ENCODE results near the gene UBA1.

The UBA1 gene

DNA sequence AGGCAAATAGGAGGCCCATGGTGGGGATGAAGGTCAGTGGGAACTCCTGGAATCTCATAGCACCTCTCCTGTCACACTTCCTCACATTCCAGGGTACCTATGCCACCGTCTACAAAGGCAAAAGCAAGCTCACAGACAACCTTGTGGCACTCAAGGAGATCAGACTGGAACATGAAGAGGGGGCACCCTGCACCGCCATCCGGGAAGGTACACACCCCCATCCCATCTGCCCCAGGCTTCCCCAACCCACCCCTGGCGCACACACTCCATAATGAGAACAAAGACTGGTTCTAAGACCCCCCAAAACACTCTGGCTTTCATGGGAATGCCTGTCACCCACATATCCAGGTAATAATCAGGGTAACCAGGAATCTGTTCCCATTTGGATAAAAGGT is 31.3 kb downstream of the UBA1 start:
- in situ Hi-C loops (cut with MboI; ENCODE audit: low sequenced_read_pairs) = loop anchor here (25.0 kb wide), 1 partner anchor 287 kb away; no protein-coding TSS in a partner anchor

DNA sequence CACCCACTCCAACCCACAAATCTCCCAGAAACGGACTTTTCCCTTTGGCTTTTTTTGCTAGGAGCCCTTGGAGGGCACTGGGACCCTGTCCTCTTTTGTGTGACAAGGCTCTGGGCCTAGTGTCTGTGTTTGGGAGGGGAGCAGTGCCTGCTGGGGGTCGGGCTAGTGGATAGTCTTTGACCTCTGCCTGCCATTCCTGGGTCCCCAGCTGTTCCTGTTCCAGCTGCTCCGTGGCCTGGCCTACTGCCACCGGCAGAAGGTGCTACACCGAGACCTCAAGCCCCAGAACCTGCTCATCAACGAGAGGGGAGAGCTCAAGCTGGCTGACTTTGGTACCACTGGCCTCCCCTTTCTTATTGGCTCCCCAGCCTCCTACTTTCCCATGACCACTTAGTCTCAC is 32.4 kb downstream of the UBA1 start:
- in situ Hi-C loops (cut with MboI; ENCODE audit: low sequenced_read_pairs) = no loop called here

DNA sequence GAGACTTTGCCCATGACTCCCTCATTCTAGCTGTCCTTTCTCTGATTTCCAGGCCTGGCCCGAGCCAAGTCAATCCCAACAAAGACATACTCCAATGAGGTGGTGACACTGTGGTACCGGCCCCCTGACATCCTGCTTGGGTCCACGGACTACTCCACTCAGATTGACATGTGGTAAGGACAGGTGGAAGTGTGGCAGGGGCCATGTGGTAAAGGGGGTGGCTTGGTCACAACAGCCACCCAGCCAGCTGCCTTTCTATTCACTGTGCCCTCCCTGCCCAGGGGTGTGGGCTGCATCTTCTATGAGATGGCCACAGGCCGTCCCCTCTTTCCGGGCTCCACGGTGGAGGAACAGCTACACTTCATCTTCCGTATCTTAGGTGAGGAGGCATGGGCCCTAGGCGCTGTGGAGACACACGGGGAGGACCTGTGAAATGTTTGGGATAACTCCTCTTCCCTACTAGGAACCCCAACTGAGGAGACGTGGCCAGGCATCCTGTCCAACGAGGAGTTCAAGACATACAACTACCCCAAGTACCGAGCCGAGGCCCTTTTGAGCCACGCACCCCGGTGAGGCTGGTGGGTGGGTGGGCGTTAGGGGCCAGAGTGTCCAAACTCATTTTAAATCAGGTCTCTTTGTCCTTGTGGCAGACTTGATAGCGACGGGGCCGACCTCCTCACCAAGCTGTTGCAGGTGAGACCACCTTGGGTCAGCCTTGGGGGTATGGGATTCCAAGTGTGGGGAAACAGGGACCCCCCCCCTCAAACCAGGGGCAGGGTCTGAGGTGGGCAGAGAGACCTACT is 33.1 kb downstream of the UBA1 start:
- in situ Hi-C loops (cut with MboI; ENCODE audit: low sequenced_read_pairs) = no loop called here

DNA sequence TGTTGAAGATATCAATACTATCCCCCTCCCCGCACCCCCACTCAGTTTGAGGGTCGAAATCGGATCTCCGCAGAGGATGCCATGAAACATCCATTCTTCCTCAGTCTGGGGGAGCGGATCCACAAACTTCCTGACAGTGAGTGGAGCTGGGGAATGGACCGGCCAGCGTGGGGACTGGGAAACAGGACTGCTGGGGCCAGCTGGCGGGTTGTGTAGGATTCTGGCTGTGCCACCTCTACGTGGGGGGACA is 33.6 kb downstream of the UBA1 start:
- in situ Hi-C loops (cut with MboI; ENCODE audit: low sequenced_read_pairs) = no loop called here

DNA sequence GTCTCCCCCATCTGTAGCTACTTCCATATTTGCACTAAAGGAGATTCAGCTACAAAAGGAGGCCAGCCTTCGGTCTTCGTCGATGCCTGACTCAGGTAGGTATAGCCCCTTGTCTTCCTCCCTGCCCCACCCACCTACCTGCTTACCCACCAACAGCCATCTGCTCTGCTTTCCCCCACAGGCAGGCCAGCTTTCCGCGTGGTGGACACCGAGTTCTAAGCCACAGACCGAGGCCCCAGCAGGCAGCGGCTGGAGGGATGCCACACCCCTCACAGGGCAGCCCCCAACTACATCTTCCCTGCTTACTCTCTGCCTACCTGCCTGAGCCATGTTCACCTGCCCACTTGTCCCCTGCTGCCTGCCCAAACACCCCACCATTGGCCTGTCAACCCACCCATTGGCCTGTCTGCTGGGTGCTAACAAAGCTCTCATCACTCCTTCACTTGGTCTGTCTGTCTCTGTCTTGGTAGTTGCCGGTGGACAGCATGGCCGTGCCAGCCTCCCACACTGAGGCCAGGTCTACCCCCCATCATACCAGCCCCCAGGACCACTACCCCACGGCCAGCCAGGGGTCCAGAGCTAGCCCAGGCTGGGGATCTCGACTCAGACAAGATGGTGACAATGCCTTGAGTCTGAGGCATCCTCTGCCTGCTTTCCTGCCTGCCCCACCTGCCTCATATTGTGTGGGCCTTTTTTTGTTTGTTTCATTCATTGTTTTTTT is 35.1 kb downstream of the UBA1 start:
- in situ Hi-C loops (cut with MboI; ENCODE audit: low sequenced_read_pairs) = no loop called here

DNA sequence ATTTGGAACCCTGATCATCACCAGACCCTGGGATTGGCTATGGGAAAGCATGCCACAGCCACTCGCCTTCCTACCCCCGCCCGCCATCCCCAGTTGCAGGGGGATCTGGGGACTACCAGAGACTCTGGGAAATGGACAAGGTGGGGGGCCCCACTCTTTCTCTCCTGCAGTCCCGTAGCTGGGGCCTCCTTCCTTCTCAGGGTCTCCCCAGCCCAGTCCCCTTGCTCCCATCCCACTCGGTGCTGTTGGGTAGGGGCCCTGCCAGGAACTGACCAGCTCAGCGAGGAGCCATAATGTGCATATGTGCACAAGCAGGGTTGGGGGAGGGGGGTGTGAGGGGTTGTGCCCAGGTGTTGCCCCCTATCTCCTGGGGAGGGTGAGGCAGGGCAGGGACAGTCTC is 35.8 kb downstream of the UBA1 start:
- in situ Hi-C loops (cut with MboI; ENCODE audit: low sequenced_read_pairs) = no loop called here

DNA sequence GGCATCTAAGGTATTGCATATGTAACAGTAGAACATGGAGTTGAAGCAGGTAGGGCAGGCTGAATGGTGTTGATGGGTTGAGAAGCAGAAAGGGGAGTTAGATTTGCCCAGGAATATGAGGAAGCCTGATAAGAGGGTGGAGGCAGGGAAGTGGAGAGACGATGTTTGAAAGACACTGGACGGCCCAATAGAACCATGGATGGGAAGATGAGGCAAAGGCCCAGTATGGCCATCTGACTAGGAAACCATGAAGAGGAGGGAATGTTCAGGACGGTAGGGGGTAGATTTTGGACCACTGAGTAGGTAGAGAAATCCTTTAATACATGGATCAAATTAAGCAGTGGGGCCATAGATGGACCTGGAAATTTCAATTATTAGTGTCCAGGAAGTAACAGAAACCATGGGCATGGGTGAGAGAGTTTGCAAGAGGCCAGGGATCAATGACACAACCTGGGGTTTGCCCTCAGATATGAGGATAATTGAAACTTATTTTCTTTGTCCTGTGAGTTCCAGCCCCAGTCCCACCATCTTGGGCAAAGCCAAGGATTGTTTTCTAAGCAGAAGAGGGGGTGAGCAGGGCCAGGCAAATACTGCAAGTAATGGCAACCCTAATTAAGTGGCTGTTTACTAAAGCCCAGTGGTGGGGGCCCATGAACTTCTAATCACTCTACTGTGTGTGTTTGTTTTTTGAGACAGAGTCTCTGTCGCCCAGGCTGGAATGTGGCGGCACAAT is 36.7 kb downstream of the UBA1 start:
- in situ Hi-C loops (cut with MboI; ENCODE audit: low sequenced_read_pairs) = no loop called here

DNA sequence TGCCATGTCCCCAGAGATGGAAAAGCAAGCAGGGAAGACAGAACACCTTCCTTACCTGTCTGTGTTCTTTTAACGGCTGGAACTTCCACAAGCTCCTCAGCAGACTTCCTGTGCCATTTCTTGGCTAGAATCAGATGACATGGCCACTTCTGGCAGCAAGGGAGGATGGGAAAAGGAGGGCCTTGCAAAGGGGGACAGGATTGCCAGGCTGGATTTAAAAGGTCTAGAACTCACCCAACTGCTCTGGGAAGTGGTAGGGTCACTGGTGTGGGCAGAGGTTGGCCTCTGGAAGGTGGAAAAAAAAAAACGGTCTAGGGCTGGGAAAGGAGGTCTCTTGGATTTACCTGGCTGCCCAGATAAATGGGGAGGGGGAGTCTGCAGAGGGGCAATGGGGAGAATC is 37.5 kb downstream of the UBA1 start:
- in situ Hi-C loops (cut with MboI; ENCODE audit: low sequenced_read_pairs) = no loop called here

DNA sequence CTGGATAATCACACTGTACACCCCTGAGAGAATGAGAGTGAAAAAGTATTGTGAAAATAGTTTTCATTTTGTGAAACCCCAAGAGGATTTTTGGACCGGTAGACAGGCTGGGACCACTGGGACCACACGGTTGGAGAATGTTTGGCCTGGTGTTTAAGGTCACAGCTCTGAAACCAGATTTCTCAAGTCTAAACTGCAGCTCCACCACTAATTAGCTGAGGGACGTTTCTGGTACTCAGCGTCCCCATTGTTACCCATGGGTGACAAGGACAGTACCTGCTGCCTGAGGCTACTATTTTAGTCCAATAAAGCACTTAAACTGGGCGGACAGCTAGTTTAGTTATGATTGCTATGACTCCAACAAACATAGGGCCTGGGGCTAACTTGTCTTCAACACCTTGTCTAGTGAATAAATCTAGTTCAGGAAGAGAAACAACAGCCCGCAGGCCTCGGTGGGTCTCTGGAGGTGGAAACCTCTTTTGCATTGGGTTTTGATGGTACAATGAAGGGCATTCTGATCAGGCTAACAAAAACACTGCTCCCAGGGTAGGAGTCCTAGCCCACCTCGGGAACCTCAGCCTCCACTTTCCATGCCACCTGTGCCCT is 38.7 kb downstream of the UBA1 start:
- in situ Hi-C loops (cut with MboI; ENCODE audit: low sequenced_read_pairs) = no loop called here

DNA sequence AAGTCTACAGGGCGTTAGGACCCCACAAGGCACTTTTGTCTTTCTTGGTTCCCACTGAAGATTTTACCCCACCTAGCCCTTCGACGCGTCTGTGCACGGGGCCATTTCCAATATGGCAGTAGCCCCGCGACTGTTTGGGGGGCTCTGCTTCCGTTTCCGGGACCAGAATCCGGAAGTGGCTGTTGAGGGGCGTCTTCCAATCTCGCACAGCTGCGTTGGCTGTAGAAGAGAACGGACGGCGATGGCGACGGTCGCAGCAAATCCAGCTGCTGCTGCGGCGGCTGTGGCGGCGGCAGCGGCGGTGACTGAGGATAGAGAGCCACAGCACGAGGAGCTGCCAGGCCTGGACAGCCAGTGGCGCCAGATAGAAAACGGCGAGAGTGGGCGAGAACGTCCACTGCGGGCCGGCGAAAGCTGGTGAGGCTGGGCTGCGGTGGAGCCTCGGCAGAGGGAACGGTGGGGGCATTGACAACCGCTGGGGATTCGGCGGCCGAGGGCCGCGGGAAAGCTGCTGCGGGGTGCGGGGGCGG is 39.2 kb downstream of the UBA1 start, which contains the start of gene USP11:
TSS of gene USP11 (plus strand) at position 207 of the 530 bp plus-strand sequence. CDS start at position 242, 35 bp downstream.
- in situ Hi-C loops (cut with MboI; ENCODE audit: low sequenced_read_pairs) = no loop called here

DNA sequence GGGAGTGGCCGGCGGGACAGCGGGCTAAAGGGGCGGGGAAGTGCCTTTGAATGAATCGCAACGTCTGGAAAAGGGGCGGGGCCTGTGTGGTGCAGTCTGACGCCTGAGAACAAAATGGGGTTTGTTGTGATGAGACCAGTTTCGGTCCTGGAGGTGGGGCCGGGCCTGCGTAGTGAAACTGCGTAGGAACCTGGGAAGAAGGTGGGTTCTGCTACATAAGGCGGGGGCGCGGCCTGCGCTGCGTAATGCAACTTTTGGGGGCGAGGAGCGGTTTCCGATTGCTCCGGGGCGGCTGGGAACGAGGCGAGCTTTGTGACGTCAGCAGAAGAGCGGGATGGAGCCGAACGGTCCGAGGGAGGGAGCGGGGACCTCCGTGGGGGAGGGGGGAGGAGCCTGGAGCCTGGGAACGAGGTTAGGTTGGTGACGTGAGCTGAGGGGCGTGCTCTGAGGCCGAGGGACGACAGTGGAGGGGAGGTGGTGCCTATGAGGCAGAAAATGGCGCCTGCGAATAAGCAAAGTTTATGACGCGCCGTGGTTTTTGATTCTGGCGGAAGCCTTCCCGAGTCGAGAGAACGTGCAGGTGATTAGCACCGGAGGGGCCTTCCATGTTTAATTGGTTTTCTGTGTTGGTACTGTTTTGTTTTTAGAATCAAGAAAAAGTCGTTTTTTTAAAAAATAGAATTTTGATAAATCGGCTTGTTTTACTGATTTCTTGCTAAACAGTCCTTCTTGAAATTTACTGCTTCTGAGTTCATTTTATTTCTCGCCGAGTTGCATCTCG is 39.9 kb downstream of the UBA1 start:
- in situ Hi-C loops (cut with MboI; ENCODE audit: low sequenced_read_pairs) = no loop called here

DNA sequence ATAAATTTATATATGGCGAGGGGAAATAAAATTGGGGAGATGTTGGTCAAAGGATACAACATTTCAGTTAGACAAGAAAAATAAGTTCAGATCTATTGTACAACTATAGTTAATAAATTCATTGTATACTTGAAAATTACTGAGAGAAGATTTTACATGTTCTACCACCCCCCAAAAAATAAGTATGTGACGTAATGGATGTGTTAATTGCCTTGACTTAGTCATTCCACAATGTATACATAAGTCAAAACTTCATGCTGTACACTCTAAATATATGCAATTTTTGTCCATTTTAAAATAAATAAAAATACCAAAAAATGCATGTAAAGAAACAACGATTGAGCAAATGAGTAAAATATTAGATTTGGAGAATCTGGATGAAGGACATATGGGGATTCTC is 41.0 kb downstream of the UBA1 start:
- in situ Hi-C loops (cut with MboI; ENCODE audit: low sequenced_read_pairs) = no loop called here

DNA sequence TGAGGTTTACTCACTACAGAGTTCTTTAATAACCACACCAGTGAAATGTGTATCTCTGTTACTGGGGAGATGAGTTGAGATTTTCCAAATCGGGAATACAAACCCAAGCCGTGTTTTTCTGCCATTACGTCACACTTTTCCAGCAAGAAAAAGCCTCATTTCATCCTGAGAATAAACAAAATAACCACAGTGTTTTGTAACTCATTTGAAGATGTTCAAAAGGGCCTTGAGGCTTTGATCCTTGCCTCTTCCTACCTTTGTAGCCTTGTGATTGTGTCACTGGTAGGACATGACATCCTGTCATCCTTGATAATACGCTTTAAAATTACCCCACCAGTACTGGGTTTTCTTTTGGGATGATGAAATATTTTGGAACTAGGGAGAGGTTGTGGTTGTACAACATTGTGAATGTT is 42.1 kb downstream of the UBA1 start:
- in situ Hi-C loops (cut with MboI; ENCODE audit: low sequenced_read_pairs) = no loop called here

DNA sequence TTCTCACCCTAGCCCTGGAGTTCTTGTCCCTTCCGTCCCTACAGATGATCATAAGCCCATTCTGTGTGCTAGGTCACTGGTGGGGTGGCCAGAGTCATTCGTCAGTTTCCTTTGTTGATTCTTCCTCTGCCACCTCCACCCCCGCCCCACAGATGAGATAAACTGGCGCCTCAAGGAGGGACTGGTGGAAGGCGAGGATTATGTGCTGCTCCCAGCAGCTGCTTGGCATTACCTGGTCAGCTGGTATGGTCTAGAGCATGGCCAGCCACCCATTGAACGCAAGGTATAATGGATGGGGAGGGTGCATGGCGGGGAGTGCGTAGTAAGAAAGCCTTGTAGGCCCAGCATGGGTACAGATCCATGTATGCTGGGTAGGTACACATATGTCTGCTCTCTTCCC is 45.6 kb downstream of the UBA1 start:
- in situ Hi-C loops (cut with MboI; ENCODE audit: low sequenced_read_pairs) = no loop called here

DNA sequence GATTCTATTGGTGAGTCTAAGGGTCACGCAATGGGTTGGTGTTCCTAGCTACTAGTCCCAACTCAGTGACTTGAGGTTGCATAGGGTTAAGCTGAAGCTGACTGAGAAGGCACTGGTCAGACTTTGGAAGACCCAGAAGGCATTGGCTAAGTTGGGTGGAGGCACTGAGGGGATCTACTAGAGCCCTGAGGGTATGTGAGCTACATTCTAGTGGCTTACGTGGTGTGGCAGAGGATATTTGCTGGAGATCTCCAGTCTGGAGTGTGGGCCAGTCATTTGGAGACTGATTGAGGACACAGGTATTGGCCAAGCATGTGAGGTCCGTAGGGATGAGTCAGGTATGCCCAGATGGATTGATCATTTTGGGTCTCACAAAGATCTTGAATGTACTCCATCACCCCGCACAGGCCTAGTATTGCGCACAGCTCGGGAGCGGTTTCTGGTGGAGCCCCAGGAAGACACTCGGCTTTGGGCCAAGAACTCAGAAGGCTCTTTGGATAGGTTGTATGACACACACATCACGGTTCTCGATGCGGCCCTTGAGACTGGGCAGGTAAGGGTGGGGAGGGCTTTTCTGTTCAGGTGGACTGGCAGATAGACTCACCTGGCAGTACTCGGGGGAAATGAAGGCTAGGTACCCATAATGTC is 46.4 kb downstream of the UBA1 start:
- in situ Hi-C loops (cut with MboI; ENCODE audit: low sequenced_read_pairs) = no loop called here

DNA sequence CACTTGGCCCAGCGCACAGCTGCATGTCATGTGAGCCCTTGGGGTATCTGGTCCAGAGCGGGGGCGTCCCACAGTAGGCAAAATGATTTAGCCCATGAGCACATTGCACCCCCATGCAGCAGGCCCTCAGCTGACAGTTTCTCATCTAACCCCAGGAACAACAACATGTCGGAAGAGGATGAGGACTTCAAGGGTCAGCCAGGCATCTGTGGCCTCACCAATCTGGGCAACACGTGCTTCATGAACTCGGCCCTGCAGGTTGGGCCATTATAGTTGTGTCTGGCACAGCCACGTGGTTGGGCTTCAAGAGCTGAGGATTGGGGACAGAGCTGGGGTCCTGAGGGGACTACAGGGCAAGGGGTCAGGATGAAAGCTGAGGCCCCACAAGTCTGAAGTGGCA is 47.0 kb downstream of the UBA1 start:
- in situ Hi-C loops (cut with MboI; ENCODE audit: low sequenced_read_pairs) = no loop called here

DNA sequence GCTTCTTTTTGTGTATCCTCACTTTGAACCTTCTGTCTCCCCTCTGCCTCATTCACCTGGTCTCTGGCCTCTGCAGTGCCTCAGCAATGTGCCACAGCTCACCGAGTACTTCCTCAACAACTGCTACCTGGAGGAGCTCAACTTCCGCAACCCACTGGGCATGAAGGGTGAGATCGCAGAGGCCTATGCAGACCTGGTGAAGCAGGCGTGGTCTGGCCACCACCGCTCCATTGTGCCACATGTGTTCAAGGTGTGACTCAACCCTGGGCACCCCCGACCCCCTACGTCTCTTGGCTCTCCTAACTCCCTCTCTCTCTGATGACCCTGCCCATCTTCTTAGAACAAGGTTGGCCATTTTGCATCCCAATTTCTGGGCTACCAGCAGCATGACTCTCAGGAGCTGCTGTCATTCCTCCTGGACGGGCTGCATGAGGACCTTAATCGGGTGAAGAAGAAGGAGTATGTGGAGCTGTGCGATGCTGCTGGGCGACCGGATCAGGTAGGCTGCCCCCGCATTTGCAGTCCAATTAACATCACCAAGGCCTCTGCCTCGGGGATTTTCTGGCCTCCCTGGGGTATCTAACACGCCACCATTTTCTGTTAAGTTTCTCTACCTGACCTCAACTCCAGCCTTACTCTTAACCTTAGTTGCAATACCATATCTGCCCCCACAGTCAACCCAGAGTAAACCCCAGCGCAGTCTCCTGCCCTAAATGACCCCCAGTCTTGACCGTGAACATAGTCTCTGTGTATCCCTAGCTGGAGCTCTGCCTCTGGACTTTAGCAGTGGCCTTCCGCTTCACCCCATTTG is 47.8 kb downstream of the UBA1 start:
- in situ Hi-C loops (cut with MboI; ENCODE audit: low sequenced_read_pairs) = no loop called here

DNA sequence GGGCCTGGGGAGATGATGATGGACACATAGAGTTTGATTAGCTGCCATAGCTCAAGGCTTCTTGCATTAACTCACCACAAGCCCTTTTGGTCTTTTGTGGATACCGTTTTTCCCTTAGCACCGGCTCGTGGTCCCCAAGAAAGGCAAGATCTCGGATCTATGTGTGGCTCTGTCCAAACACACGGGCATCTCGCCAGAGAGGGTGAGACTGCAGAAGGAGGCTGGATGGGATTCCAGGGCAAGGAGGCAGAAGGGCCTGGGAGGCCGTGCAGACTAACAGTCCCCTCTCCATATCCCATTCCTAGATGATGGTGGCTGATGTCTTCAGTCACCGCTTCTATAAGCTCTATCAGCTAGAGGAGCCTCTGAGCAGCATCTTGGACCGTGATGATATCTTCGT is 48.7 kb downstream of the UBA1 start:
- in situ Hi-C loops (cut with MboI; ENCODE audit: low sequenced_read_pairs) = no loop called here

DNA sequence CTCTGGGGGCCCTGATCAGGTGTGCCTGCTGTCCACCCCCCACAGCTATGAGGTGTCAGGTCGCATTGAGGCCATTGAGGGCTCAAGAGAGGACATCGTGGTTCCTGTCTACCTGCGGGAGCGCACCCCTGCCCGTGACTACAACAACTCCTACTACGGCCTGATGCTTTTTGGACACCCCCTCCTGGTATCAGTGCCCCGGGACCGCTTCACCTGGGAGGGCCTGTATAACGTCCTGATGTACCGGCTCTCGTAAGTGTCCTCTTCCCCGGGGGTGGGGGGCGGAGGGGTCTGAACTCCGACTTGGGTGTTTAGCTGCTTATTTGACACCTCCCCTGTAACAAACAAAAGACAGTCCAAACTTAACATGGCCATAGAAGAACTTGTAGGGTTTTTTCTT is 49.7 kb downstream of the UBA1 start:
- in situ Hi-C loops (cut with MboI; ENCODE audit: low sequenced_read_pairs) = no loop called here
